GM19193 (cell line): ENCODE data around the gene FAM13B.

ENCODE experiments used
- POLR2A ChIP-seq: IDR thresholded peaks from 4 replicates; pipeline ENCODE4 v1.6.1; 2011; ENCODE audit not compliant: insufficient read depth, insufficient read length; ENCODE audit errors: extremely low read depth

FAM13B gene

GRCh38 chr5:137888466-137888862 is 144.4 kb downstream of the FAM13B start:
- TF ChIP-seq POLR2A: no peak
